ENCODE data around the gene CDC42. TPM values are rescaled to one million over a fixed set of nuclear protein-coding genes. Genes with fewer than 3 reads are reported as not detected.

CDC42 gene
- total RNA-seq, 3 donors from 2014 or later (not counting 1 experiment from before 2014, with no cell fraction given), result 454 to 470 (median 463) TPM

DNA sequence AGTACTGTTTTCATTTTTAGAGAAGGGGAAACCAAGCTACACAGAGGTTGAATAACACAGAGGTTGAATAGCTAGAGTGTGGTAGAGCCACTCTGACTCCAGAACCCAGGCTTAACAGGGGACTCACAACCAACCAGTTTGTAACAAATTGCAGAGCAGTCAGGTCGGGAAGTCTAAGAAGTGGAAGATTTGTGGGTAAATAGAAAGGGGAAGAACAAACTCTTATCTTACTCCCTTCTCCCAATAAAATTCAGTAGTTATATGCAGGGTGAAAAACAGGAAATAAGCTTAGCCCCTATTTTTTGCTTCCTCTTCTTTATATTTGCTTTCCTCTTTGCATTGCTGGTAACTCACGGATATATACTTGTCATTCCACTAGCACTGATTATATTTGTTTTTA is 23.2 kb downstream of the CDC42 start:
- peaks cover under 1% of the 10 kb centered on the region for H3K9me3 ChIP-seq (ENCODE audit: control insufficient read depth, insufficient read depth, low read length)
- DNase-seq (no peak), ATAC-seq (peak; percentile 28 to 39 (median 38))
- peak overlapping the region; percentile 72 for H3K4me3 Mint-ChIP-seq
- peaks cover 16% of the 10 kb centered on the region for H3K36me3 Mint-ChIP-seq
- H3K4me3 ChIP-seq (ENCODE audit: low read length), result no peak overlapping the region
- H3K4me1 ChIP-seq (ENCODE audit: control insufficient read depth, insufficient read depth, low read length), result peaks cover 44% of the 10 kb centered on the region
- H3K27me3 Mint-ChIP-seq (ENCODE audit: low read depth in 2 of 2), result no peaks in the 10 kb centered on the region
- H3K36me3 ChIP-seq (ENCODE audit: control insufficient read depth, insufficient read depth, low read length), result peaks cover 39% of the 10 kb centered on the region
- peak overlapping the region; percentile 51 to 73 for H3K27ac Mint-ChIP-seq
- H3K9me3 Mint-ChIP-seq, result no peaks in the 10 kb centered on the region
- H3K4me1 Mint-ChIP-seq, result peaks cover 79 to 82% of the 10 kb centered on the region in 2 donors
- no peaks in the 10 kb centered on the region for H3K27me3 ChIP-seq (ENCODE audit: control insufficient read depth, insufficient read depth, low read length)
- TF ChIP-seq, protein P1, sequence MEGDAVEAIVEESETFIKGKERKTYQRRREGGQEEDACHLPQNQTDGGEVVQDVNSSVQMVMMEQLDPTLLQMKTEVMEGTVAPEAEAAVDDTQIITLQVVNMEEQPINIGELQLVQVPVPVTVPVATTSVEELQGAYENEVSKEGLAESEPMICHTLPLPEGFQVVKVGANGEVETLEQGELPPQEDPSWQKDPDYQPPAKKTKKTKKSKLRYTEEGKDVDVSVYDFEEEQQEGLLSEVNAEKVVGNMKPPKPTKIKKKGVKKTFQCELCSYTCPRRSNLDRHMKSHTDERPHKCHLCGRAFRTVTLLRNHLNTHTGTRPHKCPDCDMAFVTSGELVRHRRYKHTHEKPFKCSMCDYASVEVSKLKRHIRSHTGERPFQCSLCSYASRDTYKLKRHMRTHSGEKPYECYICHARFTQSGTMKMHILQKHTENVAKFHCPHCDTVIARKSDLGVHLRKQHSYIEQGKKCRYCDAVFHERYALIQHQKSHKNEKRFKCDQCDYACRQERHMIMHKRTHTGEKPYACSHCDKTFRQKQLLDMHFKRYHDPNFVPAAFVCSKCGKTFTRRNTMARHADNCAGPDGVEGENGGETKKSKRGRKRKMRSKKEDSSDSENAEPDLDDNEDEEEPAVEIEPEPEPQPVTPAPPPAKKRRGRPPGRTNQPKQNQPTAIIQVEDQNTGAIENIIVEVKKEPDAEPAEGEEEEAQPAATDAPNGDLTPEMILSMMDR (IDR thresholded peaks at IDR 0.05), result no peak
- no CpG with 5 or more reads among the region's 2 CpGs for WGBS (ENCODE audit: insufficient coverage)
- H3K27ac ChIP-seq (ENCODE audit: low read length), result peak overlapping the region; percentile 41
- intact Hi-C loops (cut with micrococcal nuclease), result loop anchor here (2.0 kb wide), 1 partner anchor 13 kb away; no protein-coding TSS in a partner anchor

DNA sequence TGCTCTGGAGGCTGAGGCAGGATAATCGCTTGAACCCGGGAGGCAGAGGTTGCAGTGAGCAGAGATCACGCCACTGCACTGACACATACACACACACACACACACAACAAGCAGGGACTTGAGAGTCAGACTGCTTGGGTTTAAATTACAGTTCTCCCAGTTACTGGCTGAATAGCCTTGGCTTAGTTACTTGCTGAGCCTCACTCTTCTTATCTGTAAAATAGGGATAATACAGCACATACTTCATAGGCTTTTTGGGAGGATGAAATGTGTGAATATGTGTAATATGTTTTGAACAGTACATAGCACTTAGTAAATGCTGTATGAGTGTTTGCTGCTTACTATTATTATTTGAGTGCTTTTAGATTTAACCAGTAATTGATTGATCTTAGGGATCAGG is 23.8 kb downstream of the CDC42 start:
- Histone ChIP-seq H3K27me3 (ENCODE audit: control insufficient read depth, insufficient read depth, low read length) (no peaks in the 10 kb centered on the region), H3K9me3 (ENCODE audit: control insufficient read depth, insufficient read depth, low read length) (no peaks in the 10 kb centered on the region), H3K4me1 (ENCODE audit: control insufficient read depth, insufficient read depth, low read length) (peaks cover 43% of the 10 kb centered on the region), H3K4me3 (ENCODE audit: low read length) (no peak overlapping the region), H3K27ac (ENCODE audit: low read length) (peak overlapping the region; percentile 41), H3K36me3 (ENCODE audit: control insufficient read depth, insufficient read depth, low read length) (peaks cover 40% of the 10 kb centered on the region)
- H3K4me1 Mint-ChIP-seq, result peaks cover 84 to 85% of the 10 kb centered on the region in 2 donors
- WGBS (ENCODE audit: insufficient coverage), result 81% methylated on average over 3 of the region's 3 CpGs
- DNase-seq (no peak), ATAC-seq (no peak)
- no peaks in the 10 kb centered on the region for H3K27me3 Mint-ChIP-seq (ENCODE audit: low read depth in 2 of 2)
- peak overlapping the region; percentile 72 for H3K4me3 Mint-ChIP-seq
- intact Hi-C loops (cut with micrococcal nuclease), result loop anchor here (2.0 kb wide), 1 partner anchor 14 kb away; no protein-coding TSS in a partner anchor
- TF ChIP-seq, protein P1 (IDR thresholded peaks at IDR 0.05), result no peak
- H3K36me3 Mint-ChIP-seq, result peaks cover 16% of the 10 kb centered on the region
- no peaks in the 10 kb centered on the region for H3K9me3 Mint-ChIP-seq
- H3K27ac Mint-ChIP-seq, result peak overlapping the region; percentile 51 to 73

DNA sequence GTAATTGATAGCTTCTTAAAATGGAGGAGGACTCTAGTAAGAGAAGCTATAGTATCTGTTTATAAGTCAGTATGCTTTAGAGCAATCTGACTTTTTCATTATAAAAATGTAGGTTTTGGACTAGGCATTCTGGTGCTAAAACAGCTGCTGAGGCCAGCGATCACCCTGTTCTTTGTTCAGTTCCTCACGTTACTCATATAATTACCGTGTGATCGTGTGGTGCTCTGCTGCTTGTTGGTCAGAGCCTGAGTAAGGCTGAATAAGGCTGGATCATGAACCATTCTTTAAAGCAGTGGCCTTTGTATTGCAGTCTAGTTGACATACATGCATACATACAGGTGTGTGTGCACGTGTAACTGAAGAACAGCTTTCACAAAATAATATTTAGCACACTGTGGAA is 25.2 kb downstream of the CDC42 start:
- peak overlapping the region; percentile 35 for H3K4me3 Mint-ChIP-seq
- ATAC-seq, result peak in 2 of 3 donors; percentile 19 to 36

More for the DNA sequence above, 25.2 kb downstream of the CDC42 start:
- Histone ChIP-seq H3K9me3 (ENCODE audit: control insufficient read depth, insufficient read depth, low read length) (no peaks in the 10 kb centered on the region), H3K27me3 (ENCODE audit: control insufficient read depth, insufficient read depth, low read length) (no peaks in the 10 kb centered on the region), H3K36me3 (ENCODE audit: control insufficient read depth, insufficient read depth, low read length) (peaks cover 52% of the 10 kb centered on the region), H3K4me1 (ENCODE audit: control insufficient read depth, insufficient read depth, low read length) (peaks cover 37% of the 10 kb centered on the region), H3K27ac (ENCODE audit: low read length) (peak overlapping the region; percentile 11), H3K4me3 (ENCODE audit: low read length) (no peak overlapping the region)
- DNase-seq, result no peak
- Mint-ChIP-seq H3K4me1 (peaks cover 78 to 86% of the 10 kb centered on the region in 2 donors), H3K36me3 (peaks cover 16% of the 10 kb centered on the region), H3K27me3 (ENCODE audit: low read depth in 2 of 2) (no peaks in the 10 kb centered on the region), H3K9me3 (no peaks in the 10 kb centered on the region), H3K27ac (peak overlapping the region; percentile 51 to 73)
- TF ChIP-seq, protein P1 (IDR thresholded peaks at IDR 0.05), result no peak
- WGBS (ENCODE audit: insufficient coverage), result 30% methylated on average over 5 of the region's 5 CpGs
- intact Hi-C loops (cut with micrococcal nuclease), result loop anchor here (2.0 kb wide), 1 partner anchor 15 kb away; no protein-coding TSS in a partner anchor
